HepG2 (cell line): ENCODE data around the gene TMEM59. TPM values are rescaled to one million over a fixed set of nuclear protein-coding genes. Genes with fewer than 3 reads are reported as not detected.

ENCODE experiments used
- CBX5 ChIP-seq: sonication (generic); formaldehyde crosslinking; IDR thresholded peaks from 2 replicates; pipeline ENCODE4 v1.4.0; 2020; ENCODE audit warnings: missing genetic modification reagents, borderline replicate concordance
- ELF3 ChIP-seq: IDR thresholded peaks from 2 replicates; pipeline ENCODE4 v1.6.1; 2016; ENCODE audit warnings: missing genetic modification reagents, missing compliant biosample characterization
- MED1 ChIP-seq: sonication (generic); formaldehyde crosslinking; IDR thresholded peaks from 2 replicates; pipeline ENCODE4 v1.4.0; 2020; ENCODE audit warnings: missing genetic modification reagents
- RCOR2 ChIP-seq: IDR thresholded peaks from 2 replicates; pipeline ENCODE4 v1.6.1; 2016; ENCODE audit warnings: missing biosample characterization, missing genetic modification reagents
- RXRB ChIP-seq: IDR thresholded peaks from 2 replicates; pipeline ENCODE4 v1.6.1; 2016; ENCODE audit warnings: borderline replicate concordance, missing genetic modification reagents, missing compliant biosample characterization
- SMC3 ChIP-seq: IDR thresholded peaks from 2 replicates; pipeline ENCODE4 v1.6.1; 2011; ENCODE audit warnings: low read length, improper control_type of control experiment
- TEAD3 ChIP-seq: optimal IDR thresholded peaks from 2 replicates; pipeline ENCODE3; 2016; ENCODE audit warnings: borderline replicate concordance
- WIZ ChIP-seq: sonication (generic); formaldehyde crosslinking; IDR thresholded peaks from 2 replicates; pipeline ENCODE4 v1.5.1; 2020; ENCODE audit warnings: mild to moderate bottlenecking, missing genetic modification reagents
- ZBTB20 ChIP-seq: sonication (generic); formaldehyde crosslinking; IDR thresholded peaks from 2 replicates; pipeline ENCODE4 v1.8.1; 2023; ENCODE audit warnings: missing genetic modification reagents, low read depth, mild to moderate bottlenecking, borderline replicate concordance
- ZFP1 ChIP-seq: IDR thresholded peaks from 2 replicates; pipeline ENCODE4 v1.6.1; 2016
- ZMYM3 ChIP-seq: sonication (generic); formaldehyde crosslinking; IDR thresholded peaks from 2 replicates; pipeline ENCODE4 v1.5.1; 2020; ENCODE audit warnings: mild to moderate bottlenecking, missing genetic modification reagents
- ZNF468 ChIP-seq: sonication (generic); formaldehyde crosslinking; IDR thresholded peaks from 2 replicates; pipeline ENCODE4 v1.8.0; 2022; ENCODE audit warnings: mild to moderate bottlenecking, moderate library complexity, missing genetic modification reagents
- ZNF644 ChIP-seq: IDR thresholded peaks from 2 replicates; pipeline ENCODE4 v1.6.1; 2016; ENCODE audit warnings: low read depth
- ZNF768 ChIP-seq: sonication (generic); formaldehyde crosslinking; IDR thresholded peaks from 2 replicates; pipeline ENCODE4 v1.4.0; 2020; ENCODE audit warnings: missing genetic modification reagents
- polyA plus RNA-seq, 8 experiments: library from polyadenylated mRNA; depleted of rRNA in 3 of 8; stranded (reverse) in 7 of 8; unstranded in 1 of 8; fragments of >200 nt; fragmentation: Illumina TruSeq in 4 of 8; extraction: Trizol in 4 of 8; gene quantifications; 2 replicates each; pipeline versions ENCODE4 v1.2.1 to v1.2.3, GENCODE V29; 2011 to 2016; ENCODE audit warnings: low read depth in 4 of 8, missing spikeins in 1 of 8, mixed read lengths in 1 of 8; ENCODE audit not compliant: insufficient read depth in 1 of 8
- total RNA-seq, 5 experiments: library from RNA; depleted of rRNA; stranded (reverse); fragments of >200 nt; fragmentation: Illumina TruSeq; extraction: Trizol; gene quantifications; 2 replicates each; pipeline ENCODE4 v1.2.3, GENCODE V29; 2016; ENCODE audit warnings: low read depth in 1 of 5
- TF ChIP-seq, protein P1 (sequence below): sonication (generic); formaldehyde crosslinking; IDR thresholded peaks from 2 replicates; pipeline ENCODE4 v1.8.1; 2022; ENCODE audit warnings: low read depth, mild to moderate bottlenecking, missing genetic modification reagents
- TF ChIP-seq, protein P2 (sequence below): sonication (generic); formaldehyde crosslinking; conservative IDR thresholded peaks from 2 replicates; pipeline ENCODE4 v1.8.0; 2022; ENCODE audit warnings: mild to moderate bottlenecking, moderate library complexity, missing genetic modification reagents
- TF ChIP-seq, protein P3 (sequence below), 2 experiments: sonication (generic) in 1 of 2; formaldehyde crosslinking in 1 of 2; IDR thresholded peaks; 2 replicates each; pipeline versions ENCODE4 v1.4.0 to v1.6.1; 2018 to 2020; ENCODE audit warnings: missing genetic modification reagents in 2 of 2, borderline replicate concordance in 1 of 2, low read depth in 1 of 2, mild to moderate bottlenecking in 1 of 2, missing biosample characterization in 1 of 2
- TF ChIP-seq, protein P4 (sequence below): sonication (generic); formaldehyde crosslinking; IDR thresholded peaks from 2 replicates; pipeline ENCODE4 v1.4.0; 2020; ENCODE audit warnings: missing genetic modification reagents

Gene TMEM59
- total and polyA plus RNA-seq, 2 of the 13 experiments (the other 11 are each of a cell fraction or from before 2014, with no cell fraction given): 147 to 363 TPM

DNA sequence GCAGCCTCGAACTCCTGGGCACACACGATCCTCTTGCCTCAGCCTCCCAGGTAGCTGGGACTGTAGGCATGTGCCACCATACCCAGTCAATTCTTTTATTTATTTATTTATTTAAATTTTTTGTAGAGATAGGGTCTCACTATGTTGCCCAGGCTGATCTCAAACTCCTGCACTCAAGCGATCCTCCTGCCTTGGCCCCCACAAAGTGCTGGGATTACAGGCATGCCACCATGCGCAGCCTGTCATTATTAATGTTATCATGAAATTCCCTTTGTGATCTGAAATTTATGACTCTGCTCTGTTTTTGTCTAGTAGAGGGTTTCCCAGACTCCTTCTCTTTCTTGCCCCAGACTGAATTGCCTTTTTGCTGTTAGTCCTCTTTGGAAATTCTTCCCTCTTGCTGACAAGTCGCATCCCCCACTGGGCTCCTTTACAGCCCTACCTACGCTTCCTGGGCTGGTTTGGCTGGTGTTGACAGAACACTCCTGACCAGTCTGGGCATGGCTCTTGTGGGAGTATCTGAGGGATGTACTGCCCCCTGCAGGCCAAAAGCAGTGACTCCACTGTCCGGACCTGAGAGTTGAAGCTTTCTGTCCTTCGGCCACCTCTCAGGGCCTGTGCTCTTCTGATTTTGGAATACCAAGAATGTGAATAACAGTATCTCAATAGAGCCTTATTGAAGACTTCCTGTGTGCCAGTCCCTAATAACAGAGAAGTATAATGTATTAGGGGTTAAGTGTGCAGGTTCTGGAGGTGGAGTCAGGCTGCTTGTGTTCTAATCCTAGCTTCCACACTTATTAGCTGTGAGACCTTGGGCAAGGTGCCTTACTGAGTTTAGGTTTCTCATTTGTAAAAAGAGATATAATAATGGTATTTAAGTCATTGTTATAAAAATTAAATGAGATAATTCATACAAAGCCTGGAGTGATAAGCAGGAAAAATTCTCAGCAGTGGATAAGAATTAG lies 28.6 kb upstream of the TMEM59 start (continued):
- TF ChIP-seq, protein P1, sequence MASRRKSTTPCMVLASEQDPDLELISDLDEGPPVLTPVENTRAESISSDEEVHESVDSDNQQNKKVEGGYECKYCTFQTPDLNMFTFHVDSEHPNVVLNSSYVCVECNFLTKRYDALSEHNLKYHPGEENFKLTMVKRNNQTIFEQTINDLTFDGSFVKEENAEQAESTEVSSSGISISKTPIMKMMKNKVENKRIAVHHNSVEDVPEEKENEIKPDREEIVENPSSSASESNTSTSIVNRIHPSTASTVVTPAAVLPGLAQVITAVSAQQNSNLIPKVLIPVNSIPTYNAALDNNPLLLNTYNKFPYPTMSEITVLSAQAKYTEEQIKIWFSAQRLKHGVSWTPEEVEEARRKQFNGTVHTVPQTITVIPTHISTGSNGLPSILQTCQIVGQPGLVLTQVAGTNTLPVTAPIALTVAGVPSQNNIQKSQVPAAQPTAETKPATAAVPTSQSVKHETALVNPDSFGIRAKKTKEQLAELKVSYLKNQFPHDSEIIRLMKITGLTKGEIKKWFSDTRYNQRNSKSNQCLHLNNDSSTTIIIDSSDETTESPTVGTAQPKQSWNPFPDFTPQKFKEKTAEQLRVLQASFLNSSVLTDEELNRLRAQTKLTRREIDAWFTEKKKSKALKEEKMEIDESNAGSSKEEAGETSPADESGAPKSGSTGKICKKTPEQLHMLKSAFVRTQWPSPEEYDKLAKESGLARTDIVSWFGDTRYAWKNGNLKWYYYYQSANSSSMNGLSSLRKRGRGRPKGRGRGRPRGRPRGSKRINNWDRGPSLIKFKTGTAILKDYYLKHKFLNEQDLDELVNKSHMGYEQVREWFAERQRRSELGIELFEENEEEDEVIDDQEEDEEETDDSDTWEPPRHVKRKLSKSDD (CRISPR knock-in tag): no peak
- peak; percentile 90 for TF ChIP-seq SMC3
- TF ChIP-seq TEAD3 (CRISPR knock-in tag): peak; percentile 64
- TF ChIP-seq ZFP1: 0 out of 2 replicates have a peak, but pooled peaks have one; percentile 47
- TF ChIP-seq ELF3 (CRISPR knock-in tag): peak; percentile 24; the same call in 1 of the 2 replicates
- TF ChIP-seq ZNF768: peak; percentile 39; the same call in 1 of the 2 replicates
- peak; percentile 82; the same call in 1 of the 2 replicates for TF ChIP-seq ZNF644 (CRISPR knock-in tag)
- 0 out of 2 replicates have a peak, but pooled peaks have one; percentile 19 for TF ChIP-seq RCOR2
- TF ChIP-seq ZMYM3 (CRISPR knock-in tag): 0 out of 2 replicates have a peak, but pooled peaks have one; percentile 23
- TF ChIP-seq RXRB (CRISPR knock-in tag): peak; percentile 56; the same call in 1 of the 2 replicates
- TF ChIP-seq, protein P2, sequence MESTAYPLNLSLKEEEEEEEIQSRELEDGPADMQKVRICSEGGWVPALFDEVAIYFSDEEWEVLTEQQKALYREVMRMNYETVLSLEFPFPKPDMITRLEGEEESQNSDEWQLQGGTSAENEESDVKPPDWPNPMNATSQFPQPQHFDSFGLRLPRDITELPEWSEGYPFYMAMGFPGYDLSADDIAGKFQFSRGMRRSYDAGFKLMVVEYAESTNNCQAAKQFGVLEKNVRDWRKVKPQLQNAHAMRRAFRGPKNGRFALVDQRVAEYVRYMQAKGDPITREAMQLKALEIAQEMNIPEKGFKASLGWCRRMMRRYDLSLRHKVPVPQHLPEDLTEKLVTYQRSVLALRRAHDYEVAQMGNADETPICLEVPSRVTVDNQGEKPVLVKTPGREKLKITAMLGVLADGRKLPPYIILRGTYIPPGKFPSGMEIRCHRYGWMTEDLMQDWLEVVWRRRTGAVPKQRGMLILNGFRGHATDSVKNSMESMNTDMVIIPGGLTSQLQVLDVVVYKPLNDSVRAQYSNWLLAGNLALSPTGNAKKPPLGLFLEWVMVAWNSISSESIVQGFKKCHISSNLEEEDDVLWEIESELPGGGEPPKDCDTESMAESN: 0 out of 2 replicates have a peak, but pooled peaks have one; percentile 39
- 0 out of 2 replicates have a peak, but pooled peaks have one; percentile 31 for TF ChIP-seq MED1 (CRISPR knock-in tag)
- peak; percentile 38; the same call in 1 of the 2 replicates for TF ChIP-seq ZNF468
- TF ChIP-seq ZBTB20: peak; percentile 63; the same call in 1 of the 2 replicates
- no peak for TF ChIP-seq WIZ (CRISPR knock-in tag)
- TF ChIP-seq CBX5 (CRISPR knock-in tag): peak; percentile 38; the same call in 1 of the 2 replicates
- TF ChIP-seq, protein P3, sequence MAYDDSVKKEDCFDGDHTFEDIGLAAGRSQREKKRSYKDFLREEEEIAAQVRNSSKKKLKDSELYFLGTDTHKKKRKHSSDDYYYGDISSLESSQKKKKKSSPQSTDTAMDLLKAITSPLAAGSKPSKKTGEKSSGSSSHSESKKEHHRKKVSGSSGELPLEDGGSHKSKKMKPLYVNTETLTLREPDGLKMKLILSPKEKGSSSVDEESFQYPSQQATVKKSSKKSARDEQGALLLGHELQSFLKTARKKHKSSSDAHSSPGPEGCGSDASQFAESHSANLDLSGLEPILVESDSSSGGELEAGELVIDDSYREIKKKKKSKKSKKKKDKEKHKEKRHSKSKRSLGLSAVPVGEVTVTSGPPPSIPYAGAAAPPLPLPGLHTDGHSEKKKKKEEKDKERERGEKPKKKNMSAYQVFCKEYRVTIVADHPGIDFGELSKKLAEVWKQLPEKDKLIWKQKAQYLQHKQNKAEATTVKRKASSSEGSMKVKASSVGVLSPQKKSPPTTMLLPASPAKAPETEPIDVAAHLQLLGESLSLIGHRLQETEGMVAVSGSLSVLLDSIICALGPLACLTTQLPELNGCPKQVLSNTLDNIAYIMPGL (CRISPR knock-in tag; IDR thresholded peaks at IDR 0.05; ENCODE audit: borderline replicate concordance in 1 of 2, low read depth in 1 of 2): peak; percentile 64 to 75; a peak in 2 of 4 replicates
- TF ChIP-seq, protein P4, sequence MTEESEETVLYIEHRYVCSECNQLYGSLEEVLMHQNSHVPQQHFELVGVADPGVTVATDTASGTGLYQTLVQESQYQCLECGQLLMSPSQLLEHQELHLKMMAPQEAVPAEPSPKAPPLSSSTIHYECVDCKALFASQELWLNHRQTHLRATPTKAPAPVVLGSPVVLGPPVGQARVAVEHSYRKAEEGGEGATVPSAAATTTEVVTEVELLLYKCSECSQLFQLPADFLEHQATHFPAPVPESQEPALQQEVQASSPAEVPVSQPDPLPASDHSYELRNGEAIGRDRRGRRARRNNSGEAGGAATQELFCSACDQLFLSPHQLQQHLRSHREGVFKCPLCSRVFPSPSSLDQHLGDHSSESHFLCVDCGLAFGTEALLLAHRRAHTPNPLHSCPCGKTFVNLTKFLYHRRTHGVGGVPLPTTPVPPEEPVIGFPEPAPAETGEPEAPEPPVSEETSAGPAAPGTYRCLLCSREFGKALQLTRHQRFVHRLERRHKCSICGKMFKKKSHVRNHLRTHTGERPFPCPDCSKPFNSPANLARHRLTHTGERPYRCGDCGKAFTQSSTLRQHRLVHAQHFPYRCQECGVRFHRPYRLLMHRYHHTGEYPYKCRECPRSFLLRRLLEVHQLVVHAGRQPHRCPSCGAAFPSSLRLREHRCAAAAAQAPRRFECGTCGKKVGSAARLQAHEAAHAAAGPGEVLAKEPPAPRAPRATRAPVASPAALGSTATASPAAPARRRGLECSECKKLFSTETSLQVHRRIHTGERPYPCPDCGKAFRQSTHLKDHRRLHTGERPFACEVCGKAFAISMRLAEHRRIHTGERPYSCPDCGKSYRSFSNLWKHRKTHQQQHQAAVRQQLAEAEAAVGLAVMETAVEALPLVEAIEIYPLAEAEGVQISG (CRISPR knock-in tag): peak; percentile 54; the same call in 1 of the 2 replicates
